Measurements from ENCODE around the gene NELL1. TPM values are rescaled to one million over a fixed set of nuclear protein-coding genes. Genes with fewer than 3 reads are reported as not detected.

The NELL1 gene
- total RNA-seq, 2 experiments from 2014 or later, result not detected

DNA sequence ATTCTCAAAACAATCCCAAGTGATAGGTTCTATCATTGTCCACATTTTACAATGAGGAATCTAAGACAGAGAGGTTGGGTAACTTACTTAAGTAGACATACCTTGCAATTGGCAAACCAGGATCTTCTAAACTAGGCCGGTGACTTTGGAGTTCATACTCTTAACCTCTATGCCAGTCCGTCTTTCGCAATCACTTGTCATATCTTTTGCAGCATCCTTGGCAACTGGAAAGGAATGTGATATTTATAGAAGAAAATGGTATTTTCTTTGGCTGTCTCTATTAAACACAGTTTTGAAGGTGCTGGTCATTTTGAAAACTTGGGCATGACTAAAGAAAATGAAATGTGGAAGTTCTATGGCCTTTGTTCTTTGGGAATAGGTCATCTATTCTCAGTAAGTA, 556.5 kb downstream of the NELL1 start:
- POLR2A ChIA-PET, result no interaction called here
- H3K27ac ChIP-seq (ENCODE audit: low read depth in 1 of 2, low read length in 2 of 2), result no peak overlapping the region
- Mint-ChIP-seq H3K4me3 (no peak overlapping the region), H3K4me1 (ENCODE audit: low read depth) (no peaks in the 10 kb centered on the region), H3K9me3 (peaks cover 14% of the 10 kb centered on the region), H3K36me3 (ENCODE audit: low read depth) (no peaks in the 10 kb centered on the region), H3K27me3 (no peaks in the 10 kb centered on the region), H3K27ac (no peak overlapping the region)
- no peaks in the 10 kb centered on the region for H3K4me1 ChIP-seq (ENCODE audit: insufficient read depth, low read length)
- intact Hi-C loops (cut with DNase I, micrococcal nuclease), result no loop called here
- DNase-seq (no peak), ATAC-seq (ENCODE audit: poor library complexity) (no peak)
- H3K27me3 ChIP-seq (ENCODE audit: control insufficient read depth in 1 of 2, insufficient read depth in 2 of 2, low read length in 2 of 2), result no peaks in the 10 kb centered on the region
- H3K4me3 ChIP-seq (ENCODE audit: low read length), result no peak overlapping the region
- CTCF ChIA-PET, result no interaction called here
- H3K9me3 ChIP-seq (ENCODE audit: control insufficient read depth in 1 of 2, insufficient read depth in 1 of 2, low read length in 2 of 2), result peaks cover 0 to 12% of the 10 kb centered on the region in 2 experiments
- no peak for TF ChIP-seq CTCF (IDR thresholded peaks at IDR 0.05)
- H3K36me3 ChIP-seq (ENCODE audit: insufficient read depth, low read length), result no peaks in the 10 kb centered on the region

GRCh38 chr11:21229224-21229623, 559.8 kb downstream of the NELL1 start:
- Histone ChIP-seq H3K27ac (ENCODE audit: low read depth in 1 of 2, low read length in 2 of 2) (no peak overlapping the region), H3K4me3 (ENCODE audit: low read length) (no peak overlapping the region), H3K9me3 (ENCODE audit: control insufficient read depth in 1 of 2, insufficient read depth in 1 of 2, low read length in 2 of 2) (peaks cover 0 to 4% of the 10 kb centered on the region in 2 experiments), H3K4me1 (ENCODE audit: insufficient read depth, low read length) (no peaks in the 10 kb centered on the region), H3K36me3 (ENCODE audit: insufficient read depth, low read length) (no peaks in the 10 kb centered on the region), H3K27me3 (ENCODE audit: control insufficient read depth in 1 of 2, insufficient read depth in 2 of 2, low read length in 2 of 2) (no peaks in the 10 kb centered on the region)
- ChIA-PET POLR2A (no interaction called here), CTCF (no interaction called here)
- TF ChIP-seq CTCF (IDR thresholded peaks at IDR 0.05), result no peak
- H3K27ac Mint-ChIP-seq, result no peak overlapping the region
- intact Hi-C loops (cut with DNase I, micrococcal nuclease), result no loop called here
- peaks cover 4% of the 10 kb centered on the region for H3K9me3 Mint-ChIP-seq
- no peak for DNase-seq
- ATAC-seq (ENCODE audit: poor library complexity), result no peak
- no peaks in the 10 kb centered on the region for H3K27me3 Mint-ChIP-seq
- no peaks in the 10 kb centered on the region for H3K36me3 Mint-ChIP-seq (ENCODE audit: low read depth)
- no peaks in the 10 kb centered on the region for H3K4me1 Mint-ChIP-seq (ENCODE audit: low read depth)
- H3K4me3 Mint-ChIP-seq, result no peak overlapping the region

DNA sequence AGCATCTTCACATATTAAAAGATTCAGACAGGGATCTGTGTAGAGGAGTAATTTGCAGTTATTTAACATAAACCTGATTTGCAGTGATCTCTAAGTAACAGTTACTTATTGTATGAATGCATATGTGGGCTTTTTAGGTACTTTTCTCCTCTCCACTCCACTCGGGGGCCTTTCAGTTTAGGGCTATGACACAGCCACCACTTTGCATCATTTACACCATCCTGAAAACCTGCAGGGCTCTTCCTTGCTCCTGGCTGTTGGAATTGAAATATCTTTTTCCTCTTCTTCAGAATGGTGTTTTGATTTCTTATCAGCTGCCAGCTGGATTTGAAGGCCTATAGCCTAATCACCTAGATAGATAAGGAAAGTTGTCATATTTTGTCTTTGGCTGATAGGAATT, 580.8 kb downstream of the NELL1 start:
- Histone ChIP-seq H3K4me3 (ENCODE audit: low read length) (no peak overlapping the region), H3K36me3 (ENCODE audit: insufficient read depth, low read length) (no peaks in the 10 kb centered on the region), H3K27ac (ENCODE audit: low read depth in 1 of 2, low read length in 2 of 2) (no peak overlapping the region), H3K27me3 (ENCODE audit: control insufficient read depth in 1 of 2, insufficient read depth in 2 of 2, low read length in 2 of 2) (no peaks in the 10 kb centered on the region), H3K9me3 (ENCODE audit: control insufficient read depth in 1 of 2, insufficient read depth in 1 of 2, low read length in 2 of 2) (no peaks in the 10 kb centered on the region), H3K4me1 (ENCODE audit: insufficient read depth, low read length) (no peaks in the 10 kb centered on the region)
- ChIA-PET POLR2A (no interaction called here), CTCF (no interaction called here)
- Mint-ChIP-seq H3K27me3 (no peaks in the 10 kb centered on the region), H3K4me1 (ENCODE audit: low read depth) (no peaks in the 10 kb centered on the region), H3K27ac (no peak overlapping the region), H3K4me3 (no peak overlapping the region), H3K36me3 (ENCODE audit: low read depth) (no peaks in the 10 kb centered on the region), H3K9me3 (peaks cover 7% of the 10 kb centered on the region)
- intact Hi-C loops (cut with DNase I, micrococcal nuclease), result no loop called here
- TF ChIP-seq CTCF (IDR thresholded peaks at IDR 0.05), result no peak
- DNase-seq (no peak), ATAC-seq (ENCODE audit: poor library complexity) (no peak)
